OCI-LY1 (cell line): ENCODE data around the gene PDCD1.

Experiments
- EZH2 ChIP-seq: fragments of 200-600 bp; sonication (generic), shearing (Covaris generic); IDR thresholded peaks from 2 replicates; pipeline ENCODE4 v1.8.0; 2017; ENCODE audit warnings: borderline replicate concordance, mixed run types, mild to moderate bottlenecking, antibody characterized with exemption, low read length, moderate library complexity, mixed read lengths
- TF ChIP-seq, protein P1 (sequence below): fragments of 200-600 bp; sonication (generic), shearing (Covaris generic); IDR thresholded peaks from 2 replicates; pipeline ENCODE4 v1.5.1; 2017; ENCODE audit warnings: mild to moderate bottlenecking, antibody characterized with exemption, low read length, moderate library complexity, mixed read lengths

DNA sequence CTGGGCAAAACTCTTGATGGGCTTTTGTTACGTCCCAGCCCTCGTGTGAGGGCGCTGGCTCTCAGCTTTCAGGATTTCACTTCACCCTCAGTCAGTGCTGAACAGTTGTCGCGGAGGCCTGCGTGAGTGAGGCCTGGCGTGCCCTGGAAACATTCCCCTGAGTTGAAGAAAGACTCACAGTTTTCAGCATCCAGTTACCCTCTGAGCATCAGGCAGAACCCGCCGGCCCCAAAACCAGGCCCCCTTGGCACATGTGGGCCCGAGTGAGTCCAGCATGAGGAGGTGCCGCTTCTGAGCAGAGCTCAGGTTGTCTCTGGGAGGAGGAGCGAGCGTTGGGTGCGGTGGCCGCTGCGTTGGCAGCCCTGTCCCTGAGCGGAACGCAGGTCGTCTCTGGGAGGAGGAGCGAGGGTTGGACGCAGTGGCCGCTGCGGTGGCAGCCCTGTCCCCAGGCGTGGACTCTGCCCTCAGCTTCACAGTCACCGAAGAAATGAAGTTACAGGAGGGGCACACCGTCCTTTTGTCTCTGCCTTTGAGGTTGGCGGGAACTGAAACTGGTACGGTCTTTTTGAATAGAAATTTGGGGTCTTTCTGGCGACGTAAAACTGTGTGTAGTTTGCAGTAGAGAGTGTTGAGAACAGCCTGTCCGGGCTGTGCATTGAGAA is 49.8 kb downstream of the PDCD1 start, which contains the start of gene NEU4:
- TF ChIP-seq, protein P1, sequence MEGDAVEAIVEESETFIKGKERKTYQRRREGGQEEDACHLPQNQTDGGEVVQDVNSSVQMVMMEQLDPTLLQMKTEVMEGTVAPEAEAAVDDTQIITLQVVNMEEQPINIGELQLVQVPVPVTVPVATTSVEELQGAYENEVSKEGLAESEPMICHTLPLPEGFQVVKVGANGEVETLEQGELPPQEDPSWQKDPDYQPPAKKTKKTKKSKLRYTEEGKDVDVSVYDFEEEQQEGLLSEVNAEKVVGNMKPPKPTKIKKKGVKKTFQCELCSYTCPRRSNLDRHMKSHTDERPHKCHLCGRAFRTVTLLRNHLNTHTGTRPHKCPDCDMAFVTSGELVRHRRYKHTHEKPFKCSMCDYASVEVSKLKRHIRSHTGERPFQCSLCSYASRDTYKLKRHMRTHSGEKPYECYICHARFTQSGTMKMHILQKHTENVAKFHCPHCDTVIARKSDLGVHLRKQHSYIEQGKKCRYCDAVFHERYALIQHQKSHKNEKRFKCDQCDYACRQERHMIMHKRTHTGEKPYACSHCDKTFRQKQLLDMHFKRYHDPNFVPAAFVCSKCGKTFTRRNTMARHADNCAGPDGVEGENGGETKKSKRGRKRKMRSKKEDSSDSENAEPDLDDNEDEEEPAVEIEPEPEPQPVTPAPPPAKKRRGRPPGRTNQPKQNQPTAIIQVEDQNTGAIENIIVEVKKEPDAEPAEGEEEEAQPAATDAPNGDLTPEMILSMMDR, result no peak
- no peak for TF ChIP-seq EZH2
